Adrenal gland (tissue), 12 donors: Measurements from ENCODE around the gene MYO7A. TPM values are rescaled to one million over a fixed set of nuclear protein-coding genes. Genes with fewer than 3 reads are reported as not detected.

Source experiments
- DNase-seq, 7 donors: peaks; one replicate each; pipeline ENCODE4 v3.0.0-alpha.2; 2019 to 2020
- H3K27ac ChIP-seq, 5 donors: fragments of 200-600 bp; sonication (generic) in 4 of 5; 1 replicate in 3 of 5; 2 replicates in 2 of 5; pipeline versions ENCODE4 v1.5.1 to v1.8.0; 2016 to 2020; ENCODE audit warnings: mild to moderate bottlenecking in 1 of 5
- H3K27me3 ChIP-seq: fragments of 200-600 bp; 2 replicates; pipeline ENCODE4 v1.8.0; 2021
- H3K36me3 ChIP-seq, 2 donors: fragments of 200-600 bp; replicated peaks in 1 of 2; 1 replicate in 1 of 2; 2 replicates in 1 of 2; pipeline versions ENCODE4 v1.5.1 to v1.8.0; 2018 to 2022
- H3K4me1 ChIP-seq, 2 donors: fragments of 200-600 bp; replicated peaks in 1 of 2; 1 replicate in 1 of 2; 2 replicates in 1 of 2; pipeline versions ENCODE4 v1.5.1 to v1.8.0; 2018 to 2021
- H3K4me3 ChIP-seq, 4 donors: fragments of 200-600 bp; sonication (generic) in 3 of 4; one replicate each; pipeline ENCODE4 v1.5.1; 2016 to 2018
- H3K9me3 ChIP-seq, 3 donors: fragments of 200-600 bp; sonication (generic) in 1 of 3; replicated peaks in 1 of 3; 1 replicate in 2 of 3; 2 replicates in 1 of 3; pipeline versions ENCODE4 v1.5.1 to v1.8.0; 2016 to 2021
- POLR2A ChIP-seq, 2 donors: fragments of 450-650 bp; IDR thresholded peaks; one replicate each; pipeline ENCODE4 v1.6.1; 2017; ENCODE audit warnings: antibody characterized with exemption in 2 of 2, mild to moderate bottlenecking in 2 of 2, moderate library complexity in 1 of 2
- WGBS, 4 donors: extraction: QIAGEN DNeasy Blood & Tissue Kit in 2 of 4; methylation state at CpG; one replicate each; pipeline versions ENCODE4 v1.1.5 to v1.1.7; 2013 to 2017; 5-methylcytosine and 5-hydroxymethylcytosine counted together
- intact Hi-C, 2 donors: fragments of 100-400 bp; cut with DNase I; formaldehyde crosslinking; loops; one replicate each; pipeline versions ENCODE4 v1.14.1 to v1.15.0; 2022 to 2023
- polyA plus RNA-seq, 3 donors: library from polyadenylated mRNA; stranded (reverse); fragments of 200-250 nt in 2 of 3; fragments of 350-450 nt in 1 of 3; fragmentation: Illumina TruSeq in 1 of 3; extraction: RNeasy Lipid Tissue Mini Kit (QIAGEN cat#74804) in 1 of 3; gene quantifications; one replicate each; pipeline ENCODE4 v1.2.3, GENCODE V29; 2013 to 2014
- total RNA-seq, 9 donors: library from RNA; depleted of rRNA in 4 of 9; stranded (reverse); fragments of >200 nt in 4 of 9; fragments of 120-200 nt in 1 of 9; fragmentation: NEBNext Ultra II Directional in 1 of 9; extraction: Animal tissue kit (Norgen Biotek cat#: 25700) in 1 of 9; gene quantifications; one replicate each; pipeline versions ENCODE4 v1.1.0 to v1.2.4, GENCODE V29; 2013 to 2023
- TF ChIP-seq, protein P1 (sequence below), 6 experiments: fragments of 450-650 bp in 4 of 6; fragments of 200-600 bp in 2 of 6; sonication (generic) in 1 of 6; IDR thresholded peaks; 1 replicate in 5 of 6; 2 replicates in 1 of 6; pipeline versions ENCODE4 v1.5.1 to v1.8.0; 2016 to 2021; ENCODE audit warnings: antibody characterized with exemption in 6 of 6, mild to moderate bottlenecking in 2 of 6, moderate library complexity in 1 of 6
- donor health status: healthy with polysubstance abuse.
- donor health status: Bipolar disorder and iron deficiency.
- donor health status: DM: yes; HTN: yes; CAD: no.
- donor health status: DM: no; HTN: no; CAD: no.
- donor health status: DM: no; HTN: no; CAD: no.
- donor health status: DM: yes; HTN: yes; CAD: no.

MYO7A gene
- total and polyA plus RNA-seq, 12 donors = 5.5 to 175 (median 91.6) TPM

DNA sequence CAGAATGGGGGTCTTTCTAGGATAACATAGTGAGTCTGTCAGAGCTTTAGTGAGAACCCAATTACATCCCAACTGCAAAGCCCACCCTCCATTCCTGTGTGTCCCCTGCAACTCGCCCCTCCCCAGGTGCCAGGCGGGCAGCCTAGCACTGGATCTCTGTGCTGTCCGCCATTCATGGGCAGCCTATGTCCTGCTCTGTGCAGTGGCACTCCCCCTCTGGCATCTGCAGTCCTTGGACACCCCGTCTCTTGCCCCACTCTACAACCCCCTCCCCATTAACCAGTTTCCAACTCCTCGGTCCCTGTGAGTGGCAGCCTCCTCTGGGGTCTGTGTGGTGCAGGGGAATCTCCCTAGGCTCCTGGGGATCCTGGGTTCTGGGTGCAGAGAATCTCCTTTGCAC is 37.0 kb downstream of the MYO7A start:
- H3K27ac ChIP-seq = no peak overlapping the region
- H3K27me3 ChIP-seq = no peaks in the 10 kb centered on the region
- TF ChIP-seq, protein P1, sequence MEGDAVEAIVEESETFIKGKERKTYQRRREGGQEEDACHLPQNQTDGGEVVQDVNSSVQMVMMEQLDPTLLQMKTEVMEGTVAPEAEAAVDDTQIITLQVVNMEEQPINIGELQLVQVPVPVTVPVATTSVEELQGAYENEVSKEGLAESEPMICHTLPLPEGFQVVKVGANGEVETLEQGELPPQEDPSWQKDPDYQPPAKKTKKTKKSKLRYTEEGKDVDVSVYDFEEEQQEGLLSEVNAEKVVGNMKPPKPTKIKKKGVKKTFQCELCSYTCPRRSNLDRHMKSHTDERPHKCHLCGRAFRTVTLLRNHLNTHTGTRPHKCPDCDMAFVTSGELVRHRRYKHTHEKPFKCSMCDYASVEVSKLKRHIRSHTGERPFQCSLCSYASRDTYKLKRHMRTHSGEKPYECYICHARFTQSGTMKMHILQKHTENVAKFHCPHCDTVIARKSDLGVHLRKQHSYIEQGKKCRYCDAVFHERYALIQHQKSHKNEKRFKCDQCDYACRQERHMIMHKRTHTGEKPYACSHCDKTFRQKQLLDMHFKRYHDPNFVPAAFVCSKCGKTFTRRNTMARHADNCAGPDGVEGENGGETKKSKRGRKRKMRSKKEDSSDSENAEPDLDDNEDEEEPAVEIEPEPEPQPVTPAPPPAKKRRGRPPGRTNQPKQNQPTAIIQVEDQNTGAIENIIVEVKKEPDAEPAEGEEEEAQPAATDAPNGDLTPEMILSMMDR (IDR thresholded peaks at IDR 0.05) = no peak
- TF ChIP-seq POLR2A (IDR thresholded peaks at IDR 0.05) = no peak
- intact Hi-C loops = no loop called here
- no peak for DNase-seq
- H3K4me1 ChIP-seq = no peaks in the 10 kb centered on the region
- H3K4me3 ChIP-seq = no peak overlapping the region
- 76 to 97% (median 91%) methylated on average over 5 of the region's 5 CpGs for WGBS, 4 donors
- H3K36me3 ChIP-seq = peaks cover 0 to 29% of the 10 kb centered on the region in 2 donors
- no peaks in the 10 kb centered on the region for H3K9me3 ChIP-seq

DNA sequence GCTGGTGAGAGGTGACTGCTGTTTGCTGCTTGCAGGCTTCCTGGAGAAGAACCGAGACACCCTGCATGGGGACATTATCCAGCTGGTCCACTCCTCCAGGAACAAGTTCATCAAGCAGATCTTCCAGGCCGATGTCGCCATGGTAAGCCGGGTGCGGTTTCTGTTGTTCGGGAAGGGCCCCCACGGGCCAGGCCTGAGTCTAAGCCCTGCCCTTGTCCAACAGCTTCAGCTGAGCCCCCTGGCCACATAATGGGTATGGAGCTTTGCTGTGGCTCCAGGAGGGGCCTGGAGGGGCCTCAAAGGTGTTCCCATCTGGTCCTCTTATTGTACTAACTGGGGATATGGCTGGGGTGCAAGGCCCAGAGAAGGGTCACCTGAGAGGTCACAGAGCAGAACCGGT is 38.0 kb downstream of the MYO7A start:
- Histone ChIP-seq H3K36me3 (peaks cover 0 to 26% of the 10 kb centered on the region in 2 donors), H3K4me3 (no peak overlapping the region), H3K27me3 (no peaks in the 10 kb centered on the region), H3K27ac (no peak overlapping the region), H3K4me1 (no peaks in the 10 kb centered on the region), H3K9me3 (no peaks in the 10 kb centered on the region)
- DNase-seq = no peak
- 94 to 98% (median 95%) methylated on average over 6 to 8 of the region's 8 CpGs for WGBS, 4 donors
- intact Hi-C loops = no loop called here
- TF ChIP-seq, protein P1 (IDR thresholded peaks at IDR 0.05) = no peak
- no peak for TF ChIP-seq POLR2A (IDR thresholded peaks at IDR 0.05)

DNA sequence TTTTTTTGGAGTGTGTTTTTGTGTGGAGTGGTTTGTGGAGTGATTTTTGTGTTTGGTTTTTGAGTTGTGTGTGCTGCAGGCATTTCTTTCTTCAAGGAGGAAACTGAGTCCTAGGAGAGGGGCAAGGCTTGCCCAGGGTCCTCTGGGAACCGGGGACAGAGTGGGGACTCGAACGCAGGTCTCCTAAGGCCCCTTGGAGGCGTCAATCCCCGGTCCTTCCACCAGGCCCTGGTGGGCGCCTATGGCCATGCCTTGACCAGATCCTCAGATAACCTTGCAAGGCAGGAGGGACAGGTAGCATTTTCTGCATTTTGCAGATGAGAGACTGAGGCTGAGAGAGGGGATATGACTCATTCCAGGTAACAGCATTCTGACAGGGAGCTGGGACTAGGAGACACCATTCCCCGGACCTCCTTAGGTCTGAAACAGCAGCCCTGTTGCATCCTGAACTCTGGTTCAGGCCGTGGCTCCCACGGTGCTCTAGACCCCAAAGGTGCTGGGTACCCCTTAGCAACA is 39.1 kb downstream of the MYO7A start:
- WGBS, 4 donors = 90 to 93% (median 92%) methylated on average over 6 to 9 of the region's 9 CpGs

DNA sequence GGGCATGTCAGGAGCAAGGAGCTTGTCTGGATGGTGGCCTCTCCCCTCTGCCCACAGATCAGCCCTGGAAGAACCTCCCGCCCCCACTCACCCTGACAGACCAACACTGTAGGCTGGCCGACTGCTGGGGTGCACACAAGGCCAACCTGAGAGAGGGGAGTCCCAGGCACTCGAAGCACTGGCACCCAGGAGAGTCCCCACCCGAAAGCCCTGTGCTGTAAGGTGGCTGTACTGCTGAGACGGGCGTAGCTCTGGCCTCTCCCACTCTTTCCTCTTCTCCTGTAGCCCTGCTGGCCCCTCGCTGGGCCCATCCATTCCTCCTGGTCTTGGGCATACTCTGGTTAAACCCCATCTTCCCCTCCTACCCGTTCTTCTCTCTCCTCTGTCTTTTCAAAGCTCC is 39.7 kb downstream of the MYO7A start:
- H3K4me1 ChIP-seq = no peaks in the 10 kb centered on the region
- no peak overlapping the region for H3K27ac ChIP-seq
- peaks cover 0 to 8% of the 10 kb centered on the region in 2 donors for H3K36me3 ChIP-seq
- H3K4me3 ChIP-seq = no peak overlapping the region
- no peak for TF ChIP-seq POLR2A (IDR thresholded peaks at IDR 0.05)
- TF ChIP-seq, protein P1 (IDR thresholded peaks at IDR 0.05) = no peak
- intact Hi-C loops = no loop called here
- H3K9me3 ChIP-seq = no peaks in the 10 kb centered on the region
- 77 to 91% (median 87%) methylated on average over 5 to 8 of the region's 8 CpGs for WGBS, 4 donors
- DNase-seq = no peak
- no peaks in the 10 kb centered on the region for H3K27me3 ChIP-seq

More for the DNA sequence above, 39.1 kb downstream of the MYO7A start:
- no peak overlapping the region for H3K4me3 ChIP-seq
- no peaks in the 10 kb centered on the region for H3K4me1 ChIP-seq
- no peak for DNase-seq
- no peak overlapping the region for H3K27ac ChIP-seq
- H3K9me3 ChIP-seq = no peaks in the 10 kb centered on the region
- no peaks in the 10 kb centered on the region for H3K27me3 ChIP-seq
- no peak for TF ChIP-seq POLR2A (IDR thresholded peaks at IDR 0.05)
- TF ChIP-seq, protein P1 (IDR thresholded peaks at IDR 0.05) = no peak
- H3K36me3 ChIP-seq = peaks cover 0 to 14% of the 10 kb centered on the region in 2 donors
- intact Hi-C loops = no loop called here
